Measurements from ENCODE around the gene ANTKMT.

ANTKMT gene, protein sequence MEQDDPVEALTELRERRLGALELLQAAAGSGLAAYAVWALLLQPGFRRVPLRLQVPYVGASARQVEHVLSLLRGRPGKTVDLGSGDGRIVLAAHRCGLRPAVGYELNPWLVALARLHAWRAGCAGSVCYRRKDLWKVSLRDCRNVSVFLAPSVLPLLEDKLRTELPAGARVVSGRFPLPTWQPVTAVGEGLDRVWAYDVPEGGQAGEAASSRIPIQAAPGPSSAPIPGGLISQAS

DNA sequence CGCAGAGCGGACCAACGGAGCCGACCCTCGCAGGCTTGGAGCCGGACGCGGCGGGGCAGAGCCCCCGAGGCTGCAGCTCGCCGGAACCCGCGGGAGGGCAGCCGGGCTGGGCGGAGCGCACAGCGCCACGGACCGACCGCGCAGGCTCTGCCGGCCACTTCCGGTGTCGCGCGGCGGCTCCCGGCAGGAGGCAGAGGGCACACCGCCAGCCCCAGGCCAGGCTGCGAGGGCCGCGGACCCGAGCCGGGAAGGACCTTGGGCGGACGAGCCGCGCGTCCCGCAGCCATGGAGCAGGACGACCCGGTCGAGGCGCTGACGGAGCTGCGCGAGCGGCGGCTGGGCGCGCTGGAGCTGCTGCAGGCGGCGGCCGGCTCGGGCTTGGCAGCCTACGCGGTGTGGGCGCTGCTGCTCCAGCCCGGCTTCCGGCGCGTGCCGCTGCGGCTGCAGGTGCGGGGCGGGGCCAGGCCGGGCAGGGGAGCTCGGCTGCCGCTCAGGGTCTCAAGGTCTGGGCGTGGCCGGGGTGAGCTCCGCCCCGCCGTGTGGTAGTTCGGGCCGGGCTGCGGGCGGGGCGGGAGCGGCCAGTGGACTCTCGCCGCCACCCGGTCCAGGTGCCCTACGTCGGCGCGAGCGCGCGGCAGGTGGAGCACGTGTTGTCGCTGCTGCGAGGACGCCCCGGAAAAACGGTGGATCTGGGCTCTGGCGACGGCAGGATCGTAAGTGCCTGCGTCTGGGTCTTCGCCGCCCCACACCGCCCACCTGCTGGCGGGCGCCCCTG is at the start of gene ANTKMT:
Gene ANTKMT, plus strand, starts transcription at position 157 of the 775 bp plus-strand sequence. Its CDS starts 129 bp downstream, at position 286.
- DNase-seq, result peak; percentile 73

DNA sequence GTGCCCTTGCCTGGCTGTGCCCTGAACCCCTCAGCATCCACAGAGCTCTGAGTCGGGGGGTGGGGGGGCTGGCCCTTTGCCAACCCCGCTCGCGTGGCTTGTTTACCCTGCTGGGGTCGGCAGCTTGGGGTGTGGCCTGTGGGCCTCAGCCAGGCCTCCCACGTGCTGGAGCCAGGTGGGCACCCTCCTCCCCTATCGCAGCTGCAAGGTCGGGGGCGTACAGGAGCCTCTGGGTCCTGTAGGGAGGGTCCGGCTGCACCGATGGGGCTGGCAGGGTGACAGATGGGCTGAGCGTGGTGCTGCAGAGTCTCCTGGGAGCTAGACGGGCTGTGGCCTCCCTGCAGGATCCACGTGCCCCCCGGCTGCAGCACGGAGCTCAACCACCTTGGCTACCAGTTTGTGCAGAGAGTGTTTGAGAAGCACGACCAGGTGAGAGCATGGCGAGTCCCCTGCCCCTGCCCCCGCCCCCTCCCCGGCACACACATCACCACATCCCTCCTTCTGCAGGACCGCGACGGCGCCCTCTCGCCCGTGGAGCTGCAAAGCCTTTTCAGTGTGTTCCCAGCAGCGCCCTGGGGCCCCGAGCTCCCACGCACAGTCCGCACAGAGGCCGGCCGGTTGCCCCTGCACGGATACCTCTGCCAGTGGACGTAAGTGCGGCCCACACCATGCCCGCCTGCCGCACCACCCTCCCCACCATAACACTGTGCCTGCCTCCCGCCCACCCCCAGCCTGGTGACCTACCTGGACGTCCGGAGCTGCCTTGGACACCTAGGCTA is 49.4 kb upstream of the ANTKMT start:
- no peak for DNase-seq

DNA sequence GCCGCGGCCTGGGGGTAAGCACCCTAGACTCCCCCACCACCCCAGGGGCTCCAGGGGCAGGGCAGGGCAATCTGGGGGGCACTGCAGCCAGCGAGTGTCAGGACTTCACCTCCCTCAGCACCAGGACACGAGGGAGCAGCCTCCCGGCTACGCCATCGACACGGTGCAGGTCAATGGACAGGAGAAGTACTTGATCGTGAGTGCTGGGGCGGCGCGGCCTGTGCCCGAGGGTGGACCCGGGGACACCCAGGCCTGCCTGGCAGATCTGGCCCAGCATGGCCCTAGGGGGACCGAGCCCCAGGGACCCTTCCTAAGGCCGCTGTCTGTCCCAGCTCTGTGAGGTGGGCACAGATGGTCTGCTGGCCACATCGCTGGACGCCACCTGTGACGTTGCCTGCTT is 48.6 kb upstream of the ANTKMT start:
- DNase-seq, result no peak

DNA sequence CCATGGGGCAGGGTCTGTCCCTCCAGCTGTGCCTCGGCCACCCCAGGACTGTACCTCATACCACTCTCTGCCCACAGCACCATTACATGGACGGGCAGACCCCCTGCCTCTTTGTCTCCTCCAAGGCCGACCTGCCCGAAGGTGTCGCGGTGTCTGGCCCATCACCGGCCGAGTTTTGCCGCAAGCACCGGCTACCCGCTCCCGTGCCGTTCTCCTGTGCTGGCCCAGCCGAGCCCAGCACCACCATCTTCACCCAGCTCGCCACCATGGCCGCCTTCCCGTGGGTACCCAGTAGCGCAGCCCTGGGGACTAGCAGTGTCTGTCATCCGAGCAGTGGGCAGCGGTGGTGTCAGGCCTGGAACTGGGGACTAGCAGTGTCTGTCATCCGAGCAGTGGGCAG is 48.1 kb upstream of the ANTKMT start:
- DNase-seq, result no peak

DNA sequence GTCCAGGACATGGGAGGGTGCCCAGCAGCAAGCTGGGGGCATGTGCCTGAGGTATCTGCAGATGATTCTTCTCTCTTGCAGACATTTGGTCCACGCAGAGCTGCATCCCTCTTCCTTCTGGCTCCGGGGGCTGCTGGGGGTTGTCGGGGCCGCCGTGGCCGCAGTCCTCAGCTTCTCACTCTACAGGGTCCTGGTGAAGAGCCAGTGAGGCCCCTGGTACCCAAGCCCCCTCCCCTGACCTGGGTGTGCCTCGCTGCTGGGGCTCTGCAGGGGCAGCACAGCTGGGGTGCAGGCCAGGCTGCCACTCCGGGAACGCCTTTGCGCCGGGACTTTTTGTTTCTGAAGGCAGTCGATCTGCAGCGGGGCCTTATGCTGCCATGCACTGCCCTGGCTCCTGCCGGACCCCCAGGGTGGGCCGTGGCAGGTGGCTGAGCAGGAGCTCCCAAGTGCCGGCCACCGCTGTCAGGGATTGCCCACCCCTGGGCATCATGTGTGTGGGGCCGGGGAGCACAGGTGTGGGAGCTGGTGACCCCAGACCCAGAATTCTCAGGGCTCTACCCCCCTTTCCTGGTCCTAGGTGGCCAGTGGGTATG is 47.5 kb upstream of the ANTKMT start:
- no peak for DNase-seq

DNA sequence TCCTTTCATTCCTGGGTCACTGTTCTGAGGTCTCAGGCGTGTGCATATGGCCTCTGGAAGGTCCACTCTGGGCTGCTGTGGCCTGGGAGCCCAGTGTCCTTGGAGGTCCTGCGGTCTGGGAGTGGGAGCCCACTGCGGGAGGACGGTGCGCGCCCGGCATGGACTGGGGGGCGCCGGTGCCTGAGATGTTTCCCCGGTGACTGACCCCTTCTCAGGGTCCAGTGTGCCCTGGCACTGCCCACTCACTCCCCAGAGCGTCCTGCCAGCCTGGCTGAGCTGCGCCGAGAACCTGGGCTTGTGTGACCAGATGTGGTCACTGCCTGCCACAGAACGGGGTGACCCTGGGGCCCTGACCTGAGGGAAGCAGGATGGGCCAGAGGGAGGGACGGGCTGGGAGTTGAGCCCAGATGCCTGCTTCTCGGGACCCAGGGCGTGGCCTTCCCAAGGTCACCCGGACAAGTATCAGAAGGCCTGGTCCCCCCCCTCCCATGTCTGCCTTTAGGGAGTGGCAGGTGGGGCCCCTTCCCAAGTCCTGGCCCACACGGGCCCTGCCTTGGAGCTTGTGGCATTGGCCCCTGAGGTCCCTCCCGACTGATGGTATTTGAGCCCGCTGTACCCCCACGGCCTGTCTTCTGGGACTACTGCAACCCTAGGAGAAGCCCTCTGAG is 46.6 kb upstream of the ANTKMT start:
- no peak for DNase-seq

DNA sequence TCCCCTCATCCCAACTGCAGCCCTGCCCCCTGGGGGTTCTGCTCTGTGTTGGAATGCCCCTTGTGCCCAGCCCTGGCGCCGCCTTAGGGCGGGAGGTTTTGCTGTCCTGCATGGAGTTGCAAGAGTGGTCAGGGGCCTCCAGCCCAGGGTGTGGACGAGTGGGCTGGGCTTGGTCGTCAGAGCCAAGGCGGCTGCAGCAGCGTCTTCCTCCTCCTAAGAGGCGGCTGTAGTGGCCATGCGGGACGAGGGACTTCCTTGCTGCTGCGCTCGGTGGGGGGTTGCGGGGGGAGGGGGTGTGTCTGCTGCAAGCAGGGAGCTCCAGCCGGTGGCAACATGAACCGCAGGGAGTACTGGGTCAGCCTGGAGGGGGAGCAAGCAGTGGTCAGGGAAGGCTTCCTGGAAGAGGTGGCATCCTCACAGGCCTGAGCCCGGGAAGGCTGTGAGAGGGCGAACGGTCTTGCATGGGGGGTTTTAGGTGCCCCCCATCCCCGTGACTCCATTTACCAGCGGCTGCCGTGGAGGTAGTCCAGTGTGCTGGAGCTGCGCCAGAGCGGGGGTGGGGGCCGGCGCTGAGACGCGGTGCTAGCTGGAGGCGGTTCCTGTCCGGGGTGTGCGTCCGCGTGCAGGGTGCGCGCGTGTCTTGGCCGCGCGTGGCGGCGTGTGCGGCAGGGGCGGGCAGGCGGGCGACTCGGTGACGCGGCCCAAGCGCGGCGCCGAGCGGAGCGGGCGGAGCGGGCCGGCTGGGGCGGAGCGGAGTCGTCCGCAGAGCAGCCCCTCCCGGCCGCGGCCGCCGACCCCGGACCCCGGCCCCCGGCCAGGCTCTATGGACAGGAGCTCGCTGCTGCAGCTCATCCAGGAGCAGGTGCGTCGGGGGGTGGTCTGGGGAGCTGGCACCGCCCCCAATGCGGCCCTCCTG is 45.7 kb upstream of the ANTKMT start, which contains the start of gene RHBDL1:
Gene RHBDL1, plus strand, starts transcription at position 704 of the 916 bp plus-strand sequence. Its CDS starts 120 bp downstream, at position 824.
- no peak for DNase-seq

DNA sequence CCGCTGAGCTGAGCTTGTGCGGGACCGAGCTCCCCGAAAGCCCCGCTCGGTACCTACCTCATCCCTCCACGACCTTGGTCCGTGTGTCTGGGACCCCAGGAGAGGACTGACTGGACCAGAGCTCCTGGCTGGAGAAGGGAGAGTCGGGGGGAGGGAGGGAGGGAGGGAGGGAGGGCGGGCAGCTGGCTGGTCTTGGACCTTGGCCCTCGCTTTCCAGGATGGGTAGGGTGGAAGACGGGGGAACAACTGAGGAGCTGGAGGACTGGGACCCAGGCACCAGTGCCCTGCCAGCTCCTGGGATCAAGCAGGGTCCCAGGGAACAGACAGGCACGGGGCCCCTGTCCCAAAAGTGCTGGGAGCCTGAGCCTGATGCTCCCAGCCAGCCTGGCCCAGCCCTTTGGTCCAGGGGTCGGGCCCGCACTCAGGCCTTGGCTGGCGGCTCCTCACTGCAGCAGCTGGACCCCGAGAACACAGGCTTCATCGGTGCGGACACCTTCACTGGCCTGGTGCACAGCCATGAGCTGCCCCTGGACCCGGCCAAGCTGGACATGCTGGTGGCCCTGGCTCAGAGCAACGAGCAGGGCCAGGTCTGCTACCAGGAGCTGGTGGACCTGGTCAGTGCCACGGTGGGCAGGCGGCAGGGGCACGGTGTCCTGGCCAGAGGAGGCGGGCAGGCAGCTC is 44.9 kb upstream of the ANTKMT start:
- no peak for DNase-seq

DNA sequence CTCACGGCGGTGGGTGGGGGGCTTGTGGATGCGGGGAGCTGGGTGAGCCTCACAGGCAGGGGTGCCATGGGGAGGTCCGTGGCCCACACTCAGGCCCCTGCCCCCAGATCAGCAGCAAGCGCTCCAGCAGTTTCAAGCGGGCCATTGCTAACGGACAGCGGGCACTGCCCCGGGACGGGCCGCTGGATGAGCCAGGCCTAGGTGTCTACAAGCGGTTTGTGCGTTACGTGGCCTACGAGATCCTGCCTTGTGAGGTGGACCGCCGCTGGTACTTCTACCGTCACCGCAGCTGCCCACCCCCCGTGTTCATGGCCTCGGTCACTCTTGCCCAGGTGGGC is 44.4 kb upstream of the ANTKMT start:
- no peak for DNase-seq

DNA sequence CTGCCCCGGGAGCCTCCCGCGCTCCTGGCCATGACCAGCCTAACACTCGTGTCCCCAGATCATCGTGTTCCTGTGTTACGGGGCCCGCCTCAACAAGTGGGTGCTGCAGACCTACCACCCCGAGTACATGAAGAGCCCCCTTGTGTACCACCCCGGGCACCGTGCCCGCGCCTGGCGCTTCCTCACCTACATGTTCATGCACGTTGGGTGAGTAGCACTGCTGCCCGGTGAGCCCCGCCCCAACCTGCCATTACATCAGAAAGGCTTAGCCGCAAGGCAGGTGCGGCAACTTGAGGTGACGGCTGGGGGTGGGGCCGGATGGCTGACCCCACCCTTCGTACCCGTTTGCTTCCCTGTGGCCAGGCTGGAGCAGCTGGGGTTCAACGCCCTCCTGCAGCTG is 44.0 kb upstream of the ANTKMT start:
- DNase-seq, result peak; percentile 82

DNA sequence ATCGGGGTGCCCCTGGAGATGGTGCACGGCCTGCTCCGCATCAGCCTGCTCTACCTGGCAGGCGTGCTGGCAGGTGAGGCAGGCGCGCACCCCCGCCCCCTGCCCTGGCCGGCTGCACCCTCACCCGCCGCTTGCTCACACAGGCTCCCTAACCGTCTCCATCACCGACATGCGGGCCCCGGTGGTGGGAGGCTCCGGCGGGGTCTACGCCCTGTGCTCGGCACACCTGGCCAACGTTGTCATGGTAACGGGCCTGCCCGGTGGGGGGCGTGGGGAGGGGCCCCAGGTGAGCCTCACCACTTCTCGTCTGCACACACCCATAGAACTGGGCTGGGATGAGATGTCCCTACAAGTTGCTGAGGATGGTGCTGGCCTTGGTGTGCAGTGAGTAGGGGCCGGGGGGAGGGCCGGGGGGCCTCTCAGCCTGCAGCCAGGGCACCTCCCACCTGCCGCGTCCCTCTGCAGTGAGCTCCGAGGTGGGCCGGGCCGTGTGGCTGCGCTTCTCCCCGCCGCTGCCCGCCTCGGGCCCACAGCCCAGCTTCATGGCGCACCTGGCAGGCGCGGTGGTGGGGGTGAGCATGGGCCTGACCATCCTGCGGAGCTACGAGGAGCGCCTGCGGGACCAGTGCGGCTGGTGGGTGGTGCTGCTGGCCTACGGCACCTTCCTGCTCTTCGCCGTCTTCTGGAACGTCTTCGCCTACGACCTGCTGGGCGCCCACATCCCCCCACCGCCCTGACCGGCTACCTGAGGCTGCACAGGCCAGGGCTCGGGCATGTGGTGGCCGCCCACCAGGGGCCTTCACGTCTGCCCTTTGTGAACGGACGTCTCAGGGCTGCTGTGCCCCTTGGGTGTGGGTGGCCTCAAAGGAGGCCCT is 43.4 kb upstream of the ANTKMT start:
- no peak for DNase-seq

DNA sequence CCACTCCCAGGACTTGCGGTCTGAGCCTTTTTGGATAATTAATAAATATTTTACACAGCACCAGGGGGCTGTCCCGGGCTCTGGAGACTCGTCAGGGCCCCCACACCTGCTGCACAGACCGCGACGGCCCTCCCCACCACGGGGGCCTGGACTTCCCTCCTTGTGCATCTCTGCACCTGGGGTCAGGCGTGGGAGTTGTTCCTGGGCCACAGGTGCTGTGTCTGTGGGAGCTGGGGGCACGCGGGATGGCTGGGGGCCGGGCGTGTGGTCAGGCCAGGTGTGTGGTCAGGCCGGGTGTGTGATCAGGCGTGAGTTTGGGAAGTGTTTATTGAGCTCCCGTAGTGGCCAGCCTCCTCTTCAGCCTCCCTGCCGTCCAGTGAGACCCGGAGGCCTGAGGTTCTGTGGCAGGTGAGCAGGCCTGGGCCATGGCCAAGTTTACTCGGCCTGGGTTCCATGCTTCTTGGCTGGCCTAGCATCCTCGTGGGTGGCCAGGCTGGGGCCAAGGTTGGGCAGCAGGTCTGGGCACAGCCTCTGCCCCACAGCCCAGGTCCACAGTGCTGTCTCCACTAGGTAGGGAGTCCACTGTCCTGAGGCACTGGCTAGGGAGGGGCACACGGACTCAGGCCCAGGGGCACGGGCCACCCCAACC is 42.6 kb upstream of the ANTKMT start:
- DNase-seq, result no peak

DNA sequence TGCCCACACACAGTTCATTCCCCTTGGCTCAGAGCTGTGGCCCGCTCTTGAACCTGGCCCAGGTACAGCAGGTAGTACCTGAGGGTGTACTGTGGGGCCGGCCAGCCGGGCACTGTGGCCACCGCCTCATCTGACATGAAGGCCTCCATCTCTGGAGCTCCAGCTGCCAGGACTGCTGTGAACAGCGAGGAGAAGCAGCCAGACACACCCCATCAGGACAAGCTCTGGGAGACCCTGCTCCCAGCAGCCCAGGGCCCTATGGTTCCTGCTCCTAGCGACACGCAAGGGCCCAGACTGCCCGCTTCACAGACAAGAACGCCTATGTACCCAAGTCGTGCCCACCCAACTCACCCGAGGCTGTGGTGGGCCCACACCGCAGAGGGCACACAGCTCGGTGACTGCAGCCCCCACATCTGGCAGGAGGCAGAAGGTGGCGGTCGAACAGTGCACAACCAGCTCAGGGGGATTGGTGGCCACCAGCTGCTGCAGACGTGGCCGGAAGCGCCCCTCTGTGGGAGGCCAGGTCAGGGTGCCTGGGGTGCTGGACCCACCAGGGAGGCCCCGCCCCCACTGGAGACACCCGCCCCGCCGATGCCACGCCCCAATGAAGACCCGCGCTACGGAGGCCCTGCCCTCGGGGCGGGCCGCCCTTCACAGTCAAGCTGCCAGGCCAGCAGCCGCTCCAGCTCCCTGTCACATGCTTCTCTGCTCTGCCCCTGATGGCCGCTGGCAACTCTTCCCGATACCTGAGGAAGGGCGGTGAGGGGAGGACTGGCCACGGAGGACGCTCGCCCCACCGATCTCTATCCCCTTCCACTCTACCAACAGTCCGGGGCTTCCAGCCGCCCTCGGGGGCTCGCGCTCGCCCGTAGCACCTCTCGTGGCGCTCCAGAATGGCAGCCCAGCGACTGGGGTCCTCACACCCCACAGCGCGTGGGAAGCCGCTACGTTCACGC is 41.8 kb upstream of the ANTKMT start:
- no peak for DNase-seq

DNA sequence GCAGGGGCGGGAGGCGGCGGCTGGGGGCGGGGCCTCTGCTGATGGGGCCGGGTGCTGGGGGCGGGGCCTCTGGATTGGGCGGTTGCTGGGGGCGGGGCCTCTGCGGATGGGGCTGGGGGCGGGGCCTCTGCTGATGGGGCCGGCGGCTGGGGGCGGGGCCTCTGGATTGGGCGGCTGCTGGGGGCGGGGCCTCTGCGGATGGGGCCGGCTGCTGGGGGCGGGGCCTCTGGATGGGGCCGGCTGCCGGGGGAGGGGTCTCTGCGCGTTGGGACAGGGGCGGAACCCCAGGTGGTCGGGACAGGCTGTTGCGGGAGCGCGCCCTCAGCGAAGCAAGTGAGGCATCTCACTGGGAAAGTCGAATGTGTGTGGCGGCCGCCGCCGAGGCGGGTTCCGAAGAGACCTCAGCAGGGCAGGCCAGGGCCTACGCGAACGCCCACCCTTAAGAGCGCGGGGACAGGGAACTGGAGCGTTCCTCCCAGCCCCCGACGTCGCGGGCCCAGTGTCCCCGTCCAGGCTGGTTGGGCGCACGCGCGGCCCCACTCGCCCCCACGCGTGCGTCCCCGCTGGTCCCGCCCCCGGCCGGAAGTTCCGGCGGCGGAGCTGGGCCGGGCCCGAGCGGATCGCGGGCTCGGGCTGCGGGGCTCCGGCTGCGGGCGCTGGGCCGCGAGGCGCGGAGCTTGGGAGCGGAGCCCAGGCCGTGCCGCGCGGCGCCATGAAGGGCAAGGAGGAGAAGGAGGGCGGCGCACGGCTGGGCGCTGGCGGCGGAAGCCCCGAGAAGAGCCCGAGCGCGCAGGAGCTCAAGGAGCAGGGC is 40.9 kb upstream of the ANTKMT start, which contains the start of gene STUB1:
Gene STUB1, plus strand, starts transcription at position 597 of the 811 bp plus-strand sequence. Its CDS starts 116 bp downstream, at position 713.
- peak; percentile 65 for DNase-seq

DNA sequence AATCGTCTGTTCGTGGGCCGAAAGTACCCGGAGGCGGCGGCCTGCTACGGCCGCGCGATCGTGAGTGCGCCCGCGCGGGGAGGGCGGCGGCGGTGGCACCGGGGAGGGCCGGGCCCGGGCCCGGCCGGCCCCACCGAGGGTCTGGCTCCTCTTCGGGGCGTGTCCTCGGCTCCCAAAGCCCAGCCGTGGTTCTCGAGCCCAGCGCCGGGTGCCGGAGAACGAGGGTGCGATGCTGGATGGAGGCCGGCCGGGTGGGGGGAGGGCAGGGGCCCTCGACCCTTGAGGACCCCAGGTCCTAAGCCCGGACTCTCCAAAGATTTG is 40.4 kb upstream of the ANTKMT start:
- DNase-seq, result no peak

DNA sequence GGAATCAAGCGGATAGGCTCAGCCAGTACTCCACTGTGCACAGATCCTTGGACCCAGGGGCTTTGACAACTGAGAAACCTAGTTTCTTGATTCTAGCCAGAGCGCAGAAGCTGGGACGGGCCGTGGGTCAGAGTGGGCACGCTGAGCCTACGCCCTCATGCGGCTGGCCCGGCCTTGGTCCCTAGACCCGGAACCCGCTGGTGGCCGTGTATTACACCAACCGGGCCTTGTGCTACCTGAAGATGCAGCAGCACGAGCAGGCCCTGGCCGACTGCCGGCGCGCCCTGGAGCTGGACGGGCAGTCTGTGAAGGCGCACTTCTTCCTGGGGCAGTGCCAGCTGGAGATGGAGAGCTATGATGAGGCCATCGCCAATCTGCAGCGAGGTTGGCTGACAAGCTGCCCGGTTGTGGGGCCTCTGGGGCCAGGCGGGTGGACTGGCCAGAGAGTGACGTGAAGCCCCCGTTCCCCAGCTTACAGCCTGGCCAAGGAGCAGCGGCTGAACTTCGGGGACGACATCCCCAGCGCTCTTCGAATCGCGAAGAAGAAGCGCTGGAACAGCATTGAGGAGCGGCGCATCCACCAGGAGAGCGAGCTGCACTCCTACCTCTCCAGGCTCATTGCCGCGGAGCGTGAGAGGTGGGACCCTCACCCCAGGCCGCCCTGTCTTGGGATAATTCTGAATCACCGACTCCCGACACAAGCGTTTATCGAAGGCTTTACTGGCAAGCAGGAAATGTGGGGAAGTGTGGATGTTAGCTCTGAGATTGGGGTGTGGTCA is 39.8 kb upstream of the ANTKMT start:
- no peak for DNase-seq
